Measurements from ENCODE around the gene KRT79.

Gene KRT79

DNA sequence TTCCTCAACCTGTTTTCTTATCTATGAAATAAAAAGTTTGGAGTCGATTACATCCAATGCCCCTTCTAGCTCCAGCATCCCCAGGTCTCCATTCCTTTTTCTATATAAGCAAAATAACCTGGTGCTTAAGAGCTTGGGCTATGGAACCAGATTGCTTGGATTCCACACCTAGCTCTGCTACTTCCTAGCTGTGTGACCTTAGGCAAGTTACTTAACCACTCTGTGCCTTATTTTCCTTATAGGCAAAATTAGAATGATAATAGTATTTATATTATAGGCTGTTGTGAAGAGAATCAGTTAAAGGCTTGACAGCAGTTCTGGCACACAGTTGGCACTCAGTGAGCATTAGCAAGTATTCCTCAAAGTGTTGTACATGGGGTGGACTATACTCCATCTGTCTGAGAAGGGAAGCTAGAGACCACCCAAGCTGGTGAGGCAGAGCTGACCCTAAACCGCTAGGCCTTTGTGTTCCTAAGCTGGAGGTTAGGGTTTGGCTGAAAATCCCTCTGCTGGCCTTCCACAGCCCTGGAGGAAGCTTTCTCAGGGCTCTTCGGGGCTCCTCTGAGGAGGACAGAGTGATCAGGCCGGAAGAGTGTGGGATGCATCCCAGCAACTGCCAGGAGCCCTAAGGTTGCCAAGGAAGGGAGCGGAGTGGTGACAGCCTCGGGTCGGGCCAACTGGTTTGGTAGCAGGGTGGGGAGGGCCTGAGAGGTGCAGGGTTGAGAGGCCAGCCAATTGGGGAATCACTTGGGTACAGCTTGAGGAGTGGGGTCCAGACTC lies 14.2 kb downstream of the KRT79 start:
- no peak for DNase-seq (ENCODE audit: low read depth)

DNA sequence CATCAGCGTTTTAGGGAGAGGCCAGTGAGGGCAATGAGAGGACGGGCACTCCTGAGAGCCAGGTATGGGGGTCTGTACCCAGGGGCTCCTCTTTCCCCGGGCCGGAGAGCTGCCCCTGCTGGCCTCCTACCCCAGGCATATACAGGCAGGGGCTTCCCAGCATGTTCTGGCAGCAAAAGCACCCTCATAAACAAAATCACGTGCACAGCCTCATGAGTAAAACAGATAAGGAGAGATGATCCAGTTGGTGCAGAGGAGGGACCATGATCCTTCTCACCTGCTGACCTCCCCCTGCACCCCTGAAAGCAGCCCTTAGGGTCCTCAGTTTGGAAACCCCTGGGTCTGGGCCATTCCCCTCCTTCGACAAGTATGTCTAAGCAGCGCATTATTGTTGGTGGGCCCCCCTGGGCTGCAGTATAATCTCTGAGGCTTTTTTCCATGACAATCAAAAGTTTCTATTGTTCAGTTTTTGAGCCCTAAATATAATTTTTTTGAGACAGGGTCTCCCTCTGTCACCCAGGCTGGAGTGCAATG lies 15.2 kb downstream of the KRT79 start:
- DNase-seq (ENCODE audit: low read depth) = no peak

DNA sequence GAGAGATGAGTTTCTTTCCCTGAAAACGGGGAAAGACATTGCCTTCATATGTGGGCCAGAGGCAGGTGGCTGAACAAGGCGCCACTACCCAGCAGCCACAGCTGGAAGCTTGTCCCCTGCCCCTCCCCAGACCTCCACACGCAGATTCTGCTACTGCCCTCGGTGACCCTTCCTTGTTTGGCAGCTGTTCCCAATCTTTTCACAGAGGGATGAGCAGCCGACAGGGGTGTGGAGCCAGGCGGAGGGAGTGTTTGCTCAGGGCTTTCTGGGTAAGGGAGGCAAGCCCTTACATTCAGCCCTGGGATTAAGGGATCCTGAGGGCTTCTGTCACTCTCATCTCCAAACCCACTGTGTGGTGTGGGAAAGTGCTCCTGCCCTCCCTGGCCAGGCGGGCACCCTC lies 15.7 kb downstream of the KRT79 start:
- DNase-seq (ENCODE audit: low read depth) = no peak

DNA sequence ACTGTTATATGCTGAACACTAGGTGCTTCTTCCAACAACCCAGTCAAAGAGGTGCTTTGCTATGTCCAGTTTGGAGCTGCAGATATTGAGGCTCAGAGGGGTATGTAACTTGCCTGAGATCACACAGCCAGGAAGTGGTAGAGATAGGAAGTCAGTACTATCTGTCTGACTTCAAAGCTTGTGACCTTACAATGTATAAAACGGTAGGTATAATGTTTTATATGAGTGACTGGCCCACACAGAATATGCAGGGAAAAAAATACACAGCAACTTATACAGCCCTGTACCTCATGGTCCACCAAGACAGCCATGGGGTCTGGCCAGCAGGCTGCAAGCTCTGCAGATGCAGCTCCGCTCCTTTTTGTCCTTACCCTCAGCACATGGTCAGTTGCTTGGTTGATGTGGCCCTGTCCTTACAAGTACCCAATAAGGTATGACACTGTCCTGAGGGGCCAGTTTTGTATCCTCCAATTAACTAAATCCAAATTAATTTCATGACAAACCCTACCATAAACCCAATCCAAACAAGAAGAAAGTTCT lies 16.3 kb downstream of the KRT79 start:
- no peak for DNase-seq (ENCODE audit: low read depth)

DNA sequence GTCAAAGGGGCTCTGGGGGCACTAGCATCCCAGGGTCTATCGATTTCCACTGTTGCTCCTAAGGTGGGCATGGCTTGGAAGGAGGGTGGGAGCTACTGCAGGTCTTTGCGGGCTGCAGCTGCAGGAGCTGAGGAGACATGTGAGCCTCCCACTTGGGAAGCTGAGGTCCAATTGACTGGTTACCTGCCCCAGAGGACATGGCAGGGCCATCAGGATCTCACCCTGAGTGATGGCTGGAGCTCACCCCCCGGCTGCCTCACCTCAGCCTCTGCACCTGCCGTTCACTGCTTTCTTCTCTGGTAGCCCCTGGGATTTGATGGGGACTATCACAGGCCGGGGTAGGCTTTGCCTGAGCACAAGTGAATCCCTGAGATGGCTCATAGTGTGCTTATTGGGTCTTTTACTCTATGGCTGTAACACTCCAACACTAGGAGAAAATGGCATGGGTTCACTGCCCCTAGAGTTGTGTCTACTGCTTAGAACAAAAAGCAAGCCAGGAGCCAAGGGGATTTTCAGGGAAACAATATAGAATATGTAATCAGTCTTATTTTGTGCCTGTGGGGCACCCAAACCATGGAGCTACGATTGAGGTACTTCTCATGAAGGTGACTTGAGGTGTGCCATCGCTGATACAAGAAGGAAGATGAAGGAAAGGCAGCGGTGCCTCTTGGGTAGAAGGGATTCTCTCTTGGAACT lies 17.0 kb downstream of the KRT79 start:
- DNase-seq (ENCODE audit: low read depth) = no peak

DNA sequence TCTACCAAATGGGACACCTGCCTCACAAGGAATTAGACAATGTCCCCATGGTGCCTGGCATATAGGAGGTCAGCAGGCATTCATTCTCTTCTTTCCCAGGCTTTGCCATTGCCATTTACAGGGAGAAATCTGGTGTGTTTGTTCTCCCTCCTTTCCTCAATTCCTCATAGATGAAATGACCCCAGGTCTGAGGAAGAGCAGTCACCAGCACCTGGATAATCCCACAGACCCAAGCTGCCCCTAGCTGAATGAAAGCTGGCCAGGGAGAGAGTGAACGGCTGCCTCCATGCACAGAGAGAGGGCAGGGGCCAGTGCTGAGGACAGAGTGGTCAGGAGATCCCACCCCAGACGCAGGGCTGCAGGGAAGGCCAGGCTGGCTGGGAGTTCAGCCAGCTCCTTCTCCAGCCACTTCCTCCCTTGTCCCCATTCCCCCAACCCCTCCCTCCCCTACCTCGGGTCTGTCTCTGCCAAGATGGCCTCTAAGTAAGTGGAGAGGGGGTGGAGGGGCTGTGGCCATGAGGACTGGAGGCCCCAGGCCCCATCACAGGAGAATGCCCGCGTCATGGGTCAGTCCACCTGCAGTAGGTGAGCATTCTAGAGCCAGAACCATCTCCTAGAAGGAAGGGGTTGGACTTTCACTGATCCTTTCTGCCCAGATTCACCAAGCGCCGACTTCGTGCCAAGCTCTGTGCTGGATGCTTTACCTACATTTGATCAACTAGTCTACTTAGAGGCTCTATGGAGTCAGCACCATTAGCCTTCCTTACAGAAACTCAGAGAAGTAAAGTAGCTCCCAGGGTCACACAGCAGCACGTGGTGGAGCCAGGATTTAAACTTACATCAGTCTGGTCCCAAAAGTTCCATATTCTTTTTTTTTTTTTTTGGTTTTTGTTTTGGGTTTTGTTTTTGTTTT lies 18.2 kb downstream of the KRT79 start:
- DNase-seq (ENCODE audit: low read depth) = no peak

DNA sequence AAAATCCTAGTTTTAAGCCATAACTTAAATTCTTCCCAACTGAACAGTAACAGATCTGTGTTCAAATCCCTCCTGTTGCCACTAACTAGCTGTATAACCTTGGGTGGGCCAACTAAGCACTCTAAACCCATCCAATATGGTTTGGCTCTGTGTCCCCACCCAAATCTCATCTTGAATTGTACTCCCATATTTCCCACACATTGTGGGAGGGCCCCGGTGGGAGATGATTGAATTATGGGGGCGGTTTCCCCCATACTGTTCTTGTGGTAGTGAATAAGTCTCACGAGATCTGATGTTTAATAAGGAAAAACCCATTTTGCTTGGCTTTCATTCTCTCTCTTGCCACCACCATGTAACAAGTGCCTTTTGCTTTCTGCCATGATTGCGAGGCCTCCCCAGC lies 18.9 kb downstream of the KRT79 start:
- DNase-seq (ENCODE audit: low read depth) = no peak

DNA sequence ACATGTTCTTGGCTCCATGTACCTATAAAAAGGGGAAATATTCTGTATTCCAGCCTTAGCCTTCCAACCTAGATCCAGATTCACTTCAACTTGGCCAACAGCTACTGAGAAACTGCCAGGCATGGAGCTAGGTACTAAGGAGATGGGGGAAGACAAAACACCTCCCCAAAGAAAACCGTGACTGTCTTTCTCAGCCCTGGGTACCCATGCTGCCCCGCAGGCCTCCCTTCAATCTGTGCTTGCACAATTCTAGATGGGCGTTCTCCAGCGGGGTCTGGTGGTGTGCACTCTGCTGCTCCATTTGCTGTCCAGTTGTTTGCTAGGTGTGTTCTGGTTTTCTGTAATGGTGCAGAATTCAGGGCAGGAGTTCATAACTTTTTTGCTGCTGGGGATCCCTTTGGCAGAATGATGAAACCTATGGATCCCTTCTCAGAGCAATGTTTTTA lies 19.4 kb downstream of the KRT79 start:
- DNase-seq (ENCODE audit: low read depth) = no peak

DNA sequence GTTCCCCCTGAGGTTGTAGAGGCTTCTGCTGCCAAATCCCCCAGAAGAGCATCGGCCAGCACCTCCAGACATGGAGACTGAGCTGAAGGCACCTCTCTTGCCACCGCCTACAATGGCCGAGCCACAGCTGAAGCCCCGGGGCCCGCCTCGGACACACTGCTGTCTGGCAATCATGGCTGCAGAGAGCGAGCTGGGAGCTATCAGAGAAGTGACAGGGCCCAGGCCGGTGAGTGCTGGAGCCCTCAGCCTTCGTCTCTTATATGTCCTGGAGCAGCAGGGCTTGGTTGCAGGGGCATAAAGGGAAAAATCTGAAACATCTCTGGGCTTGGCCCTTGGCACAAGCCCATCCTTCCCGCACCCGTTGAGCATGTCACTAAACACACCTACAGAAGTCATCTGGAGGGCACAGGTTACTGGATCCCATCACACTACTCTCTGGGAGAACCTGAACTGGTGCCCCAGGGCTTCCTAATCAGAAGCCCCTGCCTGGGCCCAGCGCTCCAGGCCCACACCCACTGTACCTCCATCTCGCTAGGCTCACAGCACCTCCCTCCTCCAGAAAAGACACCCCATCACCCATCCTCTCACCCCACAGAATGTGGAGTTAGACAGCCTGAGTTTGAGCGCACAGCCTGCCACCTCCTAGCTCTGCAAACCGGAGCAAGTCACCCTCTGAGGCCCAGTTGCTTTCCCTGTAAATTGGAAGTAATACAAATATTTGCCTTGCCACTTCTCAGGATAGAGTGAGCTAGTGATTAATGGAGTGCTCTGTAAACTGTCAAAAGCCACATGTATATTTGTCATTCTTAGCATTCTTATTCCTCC lies 20.0 kb downstream of the KRT79 start, which contains the start of gene KRT4:
KRT4 (minus strand) TSS at position 232 of the 825 bp plus-strand sequence; CDS start at position 174, 58 bp downstream.
- no peak for DNase-seq (ENCODE audit: low read depth)

DNA sequence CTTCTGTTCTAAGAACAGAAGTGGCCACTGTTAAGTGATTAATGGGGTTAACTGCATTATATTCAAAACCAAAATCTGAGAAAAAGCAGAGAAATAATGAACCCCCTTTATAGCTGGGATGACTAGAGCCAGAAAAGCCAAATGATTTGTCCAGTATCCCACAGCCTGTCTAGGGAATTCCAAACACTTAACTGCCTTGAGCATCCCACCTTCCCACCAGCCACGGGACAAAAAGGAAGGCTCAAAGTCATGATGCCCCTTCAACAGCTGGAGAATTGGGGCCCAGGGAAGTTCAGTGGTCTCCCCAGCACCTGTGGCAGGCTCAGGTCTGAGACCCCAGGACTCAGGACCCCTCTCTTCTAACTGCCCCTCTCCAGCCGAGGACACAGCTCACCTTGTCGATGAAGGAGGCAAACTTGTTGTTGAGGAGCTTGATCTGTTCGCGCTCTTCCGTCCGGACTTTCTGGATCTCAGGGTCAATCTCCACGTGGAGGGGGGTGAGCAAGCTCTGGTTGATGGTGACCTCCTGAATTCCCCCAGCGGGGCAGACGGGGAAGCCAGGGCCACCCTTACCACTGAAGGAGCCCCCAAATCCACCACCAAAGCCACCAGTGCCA lies 20.8 kb downstream of the KRT79 start:
- no peak for DNase-seq (ENCODE audit: low read depth)

DNA sequence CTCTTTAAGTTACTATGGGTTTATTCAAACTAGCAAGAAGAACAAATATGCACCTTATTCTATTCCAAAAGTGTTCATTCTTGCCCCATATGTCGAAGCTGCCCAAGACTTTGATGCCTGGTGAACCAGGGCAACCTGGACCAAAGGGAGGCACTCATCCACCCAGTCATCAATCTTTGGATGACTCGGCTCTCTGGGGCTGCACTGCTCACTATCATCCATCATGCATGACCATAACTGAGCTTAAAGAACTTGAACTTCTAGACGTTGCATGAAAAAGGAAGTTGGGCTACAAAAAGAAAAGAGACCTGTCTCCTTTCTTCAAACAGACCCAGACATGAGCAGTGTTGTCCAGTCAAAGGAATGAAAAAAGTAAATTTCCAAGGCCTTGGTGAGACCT lies 21.4 kb downstream of the KRT79 start:
- DNase-seq (ENCODE audit: low read depth) = no peak

DNA sequence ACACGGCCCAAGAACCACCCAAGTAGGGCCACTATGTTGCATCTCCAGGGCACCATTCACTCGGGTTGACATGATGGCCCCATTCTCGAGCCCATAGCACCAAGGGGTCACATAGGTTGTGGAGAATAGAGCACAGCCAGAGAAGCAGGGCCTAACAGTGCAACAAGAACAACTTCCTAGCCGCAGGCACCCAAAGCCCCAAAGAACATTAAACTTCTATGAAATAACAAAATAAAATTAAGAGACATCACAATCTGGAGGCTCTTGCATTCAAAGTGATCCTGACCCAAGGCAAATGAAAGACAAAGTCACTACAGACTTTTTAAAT lies 22.1 kb downstream of the KRT79 start:
- no peak for DNase-seq (ENCODE audit: low read depth)

DNA sequence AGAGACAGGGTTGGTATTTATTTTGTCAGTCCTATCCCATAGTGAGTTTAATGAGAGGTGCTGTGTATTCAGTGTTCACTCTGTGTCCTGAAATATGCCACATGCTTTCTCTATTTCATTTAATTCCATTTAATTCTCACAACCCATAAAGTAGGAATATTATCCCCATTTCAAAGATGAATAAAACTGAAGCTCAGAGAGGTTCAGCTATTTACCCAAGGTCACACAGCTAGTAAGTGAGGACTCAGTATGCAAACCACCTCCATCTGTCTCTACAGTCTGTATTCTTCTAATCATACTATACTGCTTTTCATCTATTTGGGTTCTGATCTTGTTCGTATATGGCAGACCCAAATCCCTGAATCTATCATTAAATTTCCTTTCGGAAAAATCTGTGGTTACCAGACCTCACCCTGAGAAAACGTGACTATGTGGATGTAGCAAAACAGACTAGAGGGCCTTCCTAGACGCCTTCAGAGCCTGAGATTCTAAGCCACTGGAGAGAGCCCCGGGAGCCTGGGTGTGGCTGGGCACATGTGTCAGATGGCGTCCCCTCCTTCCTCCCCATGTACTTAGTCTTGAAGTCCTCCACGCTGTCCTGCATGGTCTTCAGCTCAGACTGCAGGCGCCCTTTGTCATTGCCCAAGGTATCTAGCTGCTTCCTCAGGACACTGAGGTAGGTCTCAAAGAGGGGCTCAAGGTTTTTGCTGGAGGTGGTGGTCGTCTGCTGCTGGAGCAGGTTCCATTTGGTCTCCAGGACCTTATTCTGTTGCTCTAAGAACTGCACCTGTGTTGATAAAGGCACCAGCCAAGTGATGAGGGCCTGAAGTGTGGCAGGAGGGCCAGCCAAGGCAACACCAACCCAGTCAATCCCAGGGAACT lies 22.7 kb downstream of the KRT79 start:
- DNase-seq (ENCODE audit: low read depth) = no peak

DNA sequence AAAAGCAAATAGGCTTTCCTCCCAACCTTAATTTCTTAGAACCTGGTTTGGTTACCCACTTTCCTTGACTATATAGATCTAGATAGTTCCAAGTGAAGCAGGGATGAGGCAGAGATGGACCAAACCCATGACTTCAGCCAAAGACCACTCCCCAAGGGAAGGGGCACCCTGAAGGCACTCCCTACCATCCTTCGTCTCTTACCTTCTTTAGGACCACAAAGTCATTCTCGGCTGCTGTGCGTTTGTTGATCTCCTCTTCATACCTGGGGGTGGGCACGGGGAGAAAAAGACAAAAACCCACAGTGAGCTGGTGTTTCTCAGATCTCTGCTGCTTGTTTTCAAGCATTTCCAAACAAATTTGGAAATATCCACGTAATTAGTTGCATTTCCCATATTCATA lies 23.6 kb downstream of the KRT79 start:
- DNase-seq (ENCODE audit: low read depth) = no peak

DNA sequence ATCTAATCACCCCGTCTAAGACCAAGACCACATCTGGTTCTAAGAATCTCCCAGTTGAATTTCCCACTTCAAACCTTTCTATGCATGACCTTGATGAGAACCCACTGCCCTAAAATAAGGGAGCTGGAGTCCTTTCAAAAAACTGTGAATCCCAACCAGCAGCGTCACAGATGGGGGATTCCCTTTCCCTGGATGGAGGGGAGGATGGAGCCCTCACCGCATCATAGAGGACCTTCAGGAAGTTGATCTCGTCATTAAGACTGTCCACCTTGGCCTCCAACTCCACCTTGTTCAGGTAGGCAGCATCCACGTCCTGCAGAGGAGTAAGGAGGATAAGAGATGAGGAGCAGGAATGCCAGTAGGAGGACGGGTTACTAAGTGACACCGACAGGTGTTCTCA lies 24.9 kb downstream of the KRT79 start:
- no peak for DNase-seq (ENCODE audit: low read depth)

DNA sequence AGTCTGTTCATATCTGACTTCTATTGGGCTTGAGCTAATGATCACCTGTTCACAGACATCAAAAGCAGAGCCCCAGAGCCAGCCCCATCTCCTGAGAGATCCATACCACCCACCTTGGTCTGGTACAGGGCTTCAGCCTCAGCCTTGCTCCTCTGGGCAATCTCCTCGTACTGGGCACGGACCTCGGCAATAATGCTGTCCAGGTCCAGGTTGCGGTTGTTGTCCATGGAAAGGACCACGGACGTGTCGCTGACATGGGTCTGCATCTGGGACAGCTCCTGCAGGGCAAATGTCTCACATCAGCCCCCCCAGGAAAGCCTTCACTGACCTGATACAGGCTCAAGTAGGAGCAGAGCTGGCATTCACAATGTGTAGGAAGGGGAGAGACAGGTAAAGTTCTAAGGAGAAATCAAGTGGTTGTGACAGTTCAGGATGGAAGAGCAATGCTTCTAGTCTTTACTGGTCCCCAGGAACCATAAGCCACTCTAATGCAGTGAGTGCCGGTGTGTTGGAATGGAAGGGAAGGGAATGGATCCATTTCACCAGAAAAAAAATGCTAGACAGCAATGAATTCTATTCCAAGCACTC lies 25.4 kb downstream of the KRT79 start:
- DNase-seq (ENCODE audit: low read depth) = no peak

DNA sequence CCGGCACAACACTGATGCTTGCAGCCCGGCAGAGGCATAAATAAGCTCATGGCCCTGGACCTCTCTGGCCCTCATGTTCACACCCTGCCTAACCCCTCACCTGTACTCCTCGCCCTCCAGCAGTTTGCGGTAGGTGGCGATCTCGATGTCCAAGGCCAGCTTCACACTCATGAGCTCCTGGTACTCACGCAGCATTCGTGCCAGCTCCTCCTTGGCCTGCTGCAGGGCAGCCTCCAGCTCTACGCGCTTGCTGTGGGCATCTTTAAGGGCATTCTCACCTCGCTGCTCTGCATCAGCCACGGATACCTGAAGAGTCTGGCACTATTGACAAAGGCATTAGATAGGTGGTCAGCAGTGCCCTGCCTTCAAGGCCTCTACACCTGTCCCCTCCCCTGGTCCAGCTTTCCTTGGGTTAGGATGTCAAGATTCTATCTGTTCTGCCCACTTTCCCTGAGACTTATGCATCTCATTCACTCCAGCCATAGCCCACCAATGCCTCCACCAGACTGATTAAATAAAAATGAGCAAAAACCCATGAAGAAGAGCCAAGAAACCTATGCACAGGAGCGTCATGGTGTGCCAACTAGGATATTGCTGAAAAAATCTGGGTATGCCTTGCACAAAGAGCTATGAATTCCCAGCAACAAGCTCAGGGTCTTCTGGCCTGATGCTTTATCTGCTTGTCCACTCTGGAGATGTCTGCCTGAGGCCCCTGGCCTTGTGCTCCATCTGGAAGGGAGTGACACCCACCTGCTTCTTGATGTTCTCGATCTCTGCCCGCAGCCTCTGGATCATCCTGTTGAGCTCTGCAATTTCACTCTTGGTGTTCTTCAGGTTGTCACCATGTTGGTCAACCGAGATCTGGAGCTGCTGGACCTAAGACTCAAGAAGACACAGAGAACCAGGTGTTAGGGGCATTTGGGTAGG lies 26.3 kb downstream of the KRT79 start:
- DNase-seq (ENCODE audit: low read depth) = no peak
